Endodermal cell (in vitro differentiated cells): ENCODE data around the gene TUBGCP2. TPM values are rescaled to one million over a fixed set of nuclear protein-coding genes. Genes with fewer than 3 reads are reported as not detected.

Source experiments
- DNase-seq: peaks from one replicate; pipeline ENCODE4 v3.0.0-alpha.2; 2017
- H3K27ac ChIP-seq: 2 replicates; pipeline ENCODE4 v1.5.1; 2013; ENCODE audit warnings: mild to moderate bottlenecking, low read depth, low read length, moderate library complexity
- H3K27me3 ChIP-seq: 2 replicates; pipeline ENCODE4 v1.6.1; 2013; ENCODE audit warnings: mild to moderate bottlenecking, low read length, moderate library complexity; ENCODE audit not compliant: insufficient read depth, control insufficient read depth, poor library complexity, severe bottlenecking
- H3K36me3 ChIP-seq: 2 replicates; pipeline ENCODE4 v1.7.0; 2013; ENCODE audit warnings: mild to moderate bottlenecking, low read length, moderate library complexity; ENCODE audit not compliant: control insufficient read depth, insufficient read depth
- H3K4me1 ChIP-seq: one replicate; pipeline ENCODE4 v1.7.0; 2013; ENCODE audit warnings: low read length; ENCODE audit not compliant: control insufficient read depth, insufficient read depth
- H3K4me3 ChIP-seq: 2 replicates; pipeline ENCODE4 v1.5.1; 2013; ENCODE audit warnings: mild to moderate bottlenecking, low read length, moderate library complexity
- H3K9ac ChIP-seq: 2 replicates; pipeline ENCODE4 v1.6.1; 2013; ENCODE audit warnings: mild to moderate bottlenecking, low read length, moderate library complexity; ENCODE audit not compliant: poor library complexity, severe bottlenecking; ENCODE audit errors: extremely low read depth
- H3K9me3 ChIP-seq: 2 replicates; pipeline ENCODE4 v1.6.1; 2013; ENCODE audit warnings: mild to moderate bottlenecking, low read length, moderate library complexity; ENCODE audit not compliant: control insufficient read depth
- H3K27ac Mint-ChIP-seq: 2 replicates; pipeline ENCODE4 v1.8.0; 2020; ENCODE audit warnings: mixed read lengths
- H3K27me3 Mint-ChIP-seq: 2 replicates; pipeline ENCODE4 v1.8.0; 2021; ENCODE audit warnings: mild to moderate bottlenecking, mixed read lengths; ENCODE audit not compliant: insufficient read depth
- H3K36me3 Mint-ChIP-seq: 2 replicates; pipeline ENCODE4 v1.8.0; 2020; ENCODE audit warnings: low read depth, mixed read lengths
- H3K4me1 Mint-ChIP-seq: 2 replicates; pipeline ENCODE4 v1.8.0; 2020; ENCODE audit warnings: mixed read lengths
- H3K4me3 Mint-ChIP-seq: 2 replicates; pipeline ENCODE4 v1.8.0; 2020; ENCODE audit warnings: mild to moderate bottlenecking, moderate library complexity, mixed read lengths
- H3K9me3 Mint-ChIP-seq: 2 replicates; pipeline ENCODE4 v1.8.0; 2020; ENCODE audit warnings: mild to moderate bottlenecking, mixed read lengths
- CTCF ChIP-seq: fragments of 200-600 bp; sonication (generic); conservative IDR thresholded peaks from 2 replicates; pipeline ENCODE4 v1.5.0; 2021; ENCODE audit warnings: antibody characterized with exemption, mild to moderate bottlenecking
- WGBS, 2 experiments: methylation state at CpG; one replicate each; pipeline versions ENCODE4 v1.1.5 to v1.1.7; 2013; ENCODE audit warnings: missing lambda C conversion rate in 2 of 2, mixed read lengths in 1 of 2; ENCODE audit not compliant: insufficient coverage in 1 of 2, insufficient read length in 1 of 2; 5-methylcytosine and 5-hydroxymethylcytosine counted together
- total RNA-seq, 2 donors: library from RNA; stranded (reverse); fragmentation: NEBNext Ultra II Directional in 1 of 2; extraction: Animal tissue kit (Norgen Biotek cat#: 25700) in 1 of 2; gene quantifications; 2 replicates in 1 of 2; 3 replicates in 1 of 2; pipeline ENCODE4 v1.2.1, GENCODE V29; 2021

The TUBGCP2 gene
- total RNA-seq, 2 donors from 2014 or later, result 52.8 to 63.0 TPM

- H3K4me1 Mint-ChIP-seq, result peaks cover under 1% of the 10 kb centered on the region
- no peak overlapping the region for H3K27ac Mint-ChIP-seq
- Histone ChIP-seq H3K9ac (no peak overlapping the region), H3K9me3 (no peaks in the 10 kb centered on the region), H3K4me3 (no peak overlapping the region), H3K4me1 (no peaks in the 10 kb centered on the region), H3K36me3 (peaks cover 24% of the 10 kb centered on the region), H3K27me3 (no peaks in the 10 kb centered on the region), H3K27ac (no peak overlapping the region)
- H3K4me3 Mint-ChIP-seq, result no peak overlapping the region
- TF ChIP-seq CTCF, result no peak
- H3K36me3 Mint-ChIP-seq, result peaks cover 22% of the 10 kb centered on the region
- no peak for DNase-seq
- H3K27me3 Mint-ChIP-seq, result peaks cover 5% of the 10 kb centered on the region
- 89 to 98% methylated on average over 3 to 4 of the region's 4 CpGs for WGBS, 2 experiments
- no peaks in the 10 kb centered on the region for H3K9me3 Mint-ChIP-seq
These were observed 4.5 kb upstream of the TUBGCP2 start for GRCh38 chr10:133313192-133313591.

- H3K4me1 ChIP-seq, result no peaks in the 10 kb centered on the region
- no peaks in the 10 kb centered on the region for H3K9me3 ChIP-seq
- TF ChIP-seq CTCF, result no peak
- H3K27ac ChIP-seq, result no peak overlapping the region
- H3K36me3 ChIP-seq, result peaks cover 24% of the 10 kb centered on the region
- no peaks in the 10 kb centered on the region for H3K27me3 ChIP-seq
- H3K36me3 Mint-ChIP-seq, result peaks cover 22% of the 10 kb centered on the region
- peaks cover 5% of the 10 kb centered on the region for H3K27me3 Mint-ChIP-seq
- H3K4me1 Mint-ChIP-seq, result peaks cover 5% of the 10 kb centered on the region
- DNase-seq, result no peak
- H3K9ac ChIP-seq, result no peak overlapping the region
- WGBS, 2 experiments, result 87 to 95% methylated on average over 5 to 9 of the region's 9 CpGs
- no peaks in the 10 kb centered on the region for H3K9me3 Mint-ChIP-seq
- H3K4me3 Mint-ChIP-seq, result no peak overlapping the region
- no peak overlapping the region for H3K4me3 ChIP-seq
- no peak overlapping the region for H3K27ac Mint-ChIP-seq
These were observed 4.1 kb upstream of the TUBGCP2 start for GRCh38 chr10:133312769-133313145.

- Histone ChIP-seq H3K27ac (no peak overlapping the region), H3K27me3 (no peaks in the 10 kb centered on the region), H3K9ac (no peak overlapping the region), H3K4me3 (no peak overlapping the region), H3K36me3 (peaks cover 24% of the 10 kb centered on the region), H3K4me1 (peaks cover under 1% of the 10 kb centered on the region), H3K9me3 (no peaks in the 10 kb centered on the region)
- peaks cover 22% of the 10 kb centered on the region for H3K36me3 Mint-ChIP-seq
- H3K27me3 Mint-ChIP-seq, result peaks cover 5% of the 10 kb centered on the region
- no peak overlapping the region for H3K4me3 Mint-ChIP-seq
- no peaks in the 10 kb centered on the region for H3K9me3 Mint-ChIP-seq
- no peak for DNase-seq
- no peak overlapping the region for H3K27ac Mint-ChIP-seq
- TF ChIP-seq CTCF, result no peak
- WGBS, 2 experiments, result 93 to 95% methylated on average over 13 to 23 of the region's 23 CpGs
- peaks cover 8% of the 10 kb centered on the region for H3K4me1 Mint-ChIP-seq
These were observed 3.5 kb upstream of the TUBGCP2 start for GRCh38 chr10:133312016-133312768.
